Activated CD4-positive, alpha-beta T cell treated with anti-CD3 and anti-CD28 coated beads for 24 hours (primary cell): ENCODE data around the gene MB.
A peak's percentile ranks its signal among the peaks of the same experiment; 100 is the strongest.
"Not testable (repeated sequence)": the region's sequence is repeated elsewhere in the genome, so short reads cannot be mapped to it uniquely, and the experiment has no call there.

Source experiments
- DNase-seq, 2 donors: peaks; one replicate each; pipeline ENCODE4 v3.0.0-alpha.2; 2020; ENCODE audit warnings: low read depth in 2 of 2

Gene MB

DNA sequence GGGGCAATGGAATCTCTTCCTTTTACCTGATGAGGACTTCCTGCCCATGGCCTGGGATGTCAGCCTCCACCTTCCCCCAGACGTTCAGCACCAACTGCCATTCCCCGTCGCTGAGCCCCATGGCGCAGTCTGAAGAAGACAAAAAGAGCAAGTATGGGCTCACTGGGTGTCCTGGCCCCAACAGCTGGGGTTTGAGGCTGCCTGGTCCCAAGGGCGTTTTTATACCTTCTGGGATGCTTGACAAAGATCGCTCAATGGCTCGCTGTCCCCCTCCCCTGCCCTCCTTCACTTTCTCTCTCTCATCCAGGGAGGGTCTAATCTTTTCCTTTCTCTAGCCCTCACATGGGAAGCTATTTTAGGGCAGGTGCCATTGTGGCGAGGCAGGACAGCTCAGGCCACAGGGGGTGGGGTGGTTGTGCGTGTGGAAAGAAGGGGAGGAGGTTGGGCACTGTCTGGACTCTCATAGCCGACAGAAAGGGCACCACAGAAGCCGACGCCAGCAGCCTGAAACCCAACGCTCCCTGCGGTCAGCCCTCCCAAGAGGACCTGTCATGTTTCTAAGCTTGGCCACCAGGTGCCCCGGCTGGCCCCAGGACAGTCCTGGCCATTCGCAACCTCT lies at the start of gene MB:
MB (minus strand) TSS at position 193 of the 619 bp plus-strand sequence; CDS start at position 121, 72 bp downstream.
- no peak for DNase-seq

GRCh38 chr22:35666699-35667098 lies 49.6 kb upstream of the MB start:
- not testable (repeated sequence) for DNase-seq

GRCh38 chr22:35664955-35665587 lies 47.9 kb upstream of the MB start:
- no peak for DNase-seq

- no peak for DNase-seq
Measured at GRCh38 chr22:35663371-35663770, 46.2 kb upstream of the MB start.

DNA sequence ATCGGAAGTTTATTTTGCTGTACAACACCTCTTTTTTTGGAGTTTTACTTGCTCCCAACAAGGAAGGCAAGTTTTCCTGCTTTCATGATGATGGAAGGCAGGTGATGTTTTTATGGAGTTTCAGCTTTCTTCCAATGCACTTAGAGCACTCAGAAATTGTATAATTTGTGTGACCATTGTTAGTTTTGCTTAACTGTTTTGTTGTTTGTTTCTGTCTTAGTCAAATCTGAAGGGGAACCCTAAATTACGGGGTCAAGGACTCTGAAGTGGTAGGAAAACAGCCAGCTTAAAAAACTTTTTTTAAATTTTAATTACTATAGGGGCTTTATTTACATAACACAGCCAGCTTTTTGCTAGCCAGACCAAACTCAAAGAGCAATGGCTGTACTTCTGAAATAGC lies 45.8 kb upstream of the MB start:
- no peak for DNase-seq

DNA sequence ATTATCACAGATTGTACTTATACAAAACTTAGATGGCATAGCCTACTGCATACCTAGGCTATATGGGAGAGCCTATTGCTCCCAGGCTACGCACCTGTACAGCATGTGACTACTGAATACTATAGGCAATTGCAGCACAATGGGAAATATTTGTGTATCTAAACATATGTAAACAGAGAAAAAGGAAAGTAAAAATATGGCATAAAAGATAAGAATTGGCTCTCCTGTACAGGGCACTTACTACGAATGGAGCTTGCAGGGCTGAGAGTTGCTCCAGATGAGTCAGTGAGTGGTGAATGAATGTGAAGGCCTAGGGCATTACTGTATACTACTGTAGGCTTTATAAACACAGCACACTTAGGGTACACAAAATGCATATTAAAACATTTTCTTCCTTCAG lies 44.3 kb upstream of the MB start:
- DNase-seq = no peak

DNA sequence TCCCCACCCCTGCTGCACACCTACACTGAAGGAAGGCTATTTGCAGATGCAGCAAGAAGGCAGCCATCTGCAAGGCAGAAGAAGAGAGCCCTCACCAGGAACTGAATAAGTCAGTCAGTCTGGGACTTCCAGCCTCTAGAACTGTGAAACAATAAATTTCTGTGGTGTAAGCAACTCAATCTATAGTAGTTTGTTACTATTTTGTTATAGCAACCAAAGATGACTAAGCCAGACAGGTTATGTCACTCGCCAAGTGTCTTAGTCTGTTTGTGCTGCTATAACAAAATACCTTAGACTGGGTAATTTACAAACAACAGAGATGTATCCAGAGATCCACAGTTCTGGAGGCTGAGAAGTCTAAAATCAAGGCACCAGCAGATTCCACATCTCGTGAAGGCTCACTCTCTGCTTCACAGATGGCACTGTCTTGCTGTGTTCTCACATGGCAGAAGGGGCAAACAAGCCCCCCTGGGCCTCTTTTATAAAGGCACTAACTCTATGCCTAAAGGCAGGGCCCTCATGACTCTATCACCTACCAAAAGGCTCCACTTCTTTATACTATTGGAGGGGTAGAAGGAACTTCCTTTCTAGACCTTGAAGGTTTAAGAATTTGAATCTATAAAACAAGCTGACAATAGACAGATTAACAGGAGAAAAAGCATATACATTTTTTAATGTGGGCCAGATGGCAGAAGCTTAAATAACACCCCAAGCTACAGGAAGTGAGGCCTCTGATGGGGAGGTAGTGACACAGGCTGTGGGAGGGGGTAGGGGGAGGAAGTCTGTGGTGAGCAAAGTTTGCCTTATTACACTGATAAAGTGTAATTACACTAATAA lies 43.4 kb upstream of the MB start:
- DNase-seq = peak in 1 of 2 donors; percentile 13

DNA sequence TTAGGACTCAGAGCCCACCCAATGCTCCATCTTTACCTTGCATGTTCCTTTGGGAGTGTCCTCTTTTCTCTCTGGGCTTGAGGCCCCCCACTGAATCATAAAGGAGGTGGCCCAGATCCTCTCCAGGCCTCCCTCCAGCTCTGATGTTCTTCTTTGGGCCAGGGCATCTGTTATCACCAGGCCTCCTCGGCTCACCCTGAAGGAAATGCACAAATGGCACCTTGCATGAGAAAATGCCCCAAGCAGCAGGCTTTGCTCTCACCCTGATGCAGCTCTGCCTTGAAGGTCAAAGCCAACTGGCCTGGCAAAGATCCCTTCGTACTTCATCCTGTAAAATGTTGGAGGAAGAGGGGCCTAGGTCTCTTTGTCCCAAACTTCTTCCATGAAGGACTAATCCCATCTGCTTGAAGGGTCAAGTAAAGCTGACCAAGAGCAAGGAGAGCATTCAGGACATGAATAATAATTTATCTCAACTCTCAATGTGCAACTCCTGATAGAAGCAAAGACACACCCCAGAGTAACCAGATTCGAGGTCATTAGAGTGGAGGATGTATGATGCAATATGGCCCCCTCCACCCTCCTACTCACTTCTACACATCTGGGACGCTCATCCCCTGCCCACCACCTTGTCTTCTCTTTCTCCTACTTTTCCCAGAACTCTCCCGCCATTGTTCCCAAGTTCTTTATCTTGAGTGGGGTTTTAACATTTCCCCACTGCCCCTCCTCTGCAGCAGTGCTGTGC lies 40.6 kb upstream of the MB start:
- DNase-seq = no peak

DNA sequence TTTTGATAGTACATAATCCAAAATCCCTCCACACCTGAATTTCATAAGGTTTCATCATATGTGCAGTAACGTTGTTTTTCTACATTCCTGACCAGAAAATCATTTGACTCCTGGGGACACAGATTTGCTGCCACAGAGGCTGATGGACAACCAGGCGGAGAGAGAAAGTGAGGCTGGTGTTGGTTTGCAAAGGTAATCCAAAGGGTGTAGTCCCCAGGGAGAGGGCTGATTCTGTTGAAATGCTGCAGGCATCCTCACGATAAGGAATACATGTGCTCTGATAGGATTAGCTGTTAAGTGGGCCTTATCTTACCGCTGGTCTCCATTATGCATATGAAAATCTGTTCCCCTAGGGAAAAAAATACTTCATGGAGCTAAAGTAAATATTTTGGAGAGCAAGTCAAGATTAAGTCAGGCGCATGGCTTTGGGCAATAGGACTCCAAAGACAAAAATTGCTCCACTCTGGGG lies 39.2 kb upstream of the MB start:
- no peak for DNase-seq

DNA sequence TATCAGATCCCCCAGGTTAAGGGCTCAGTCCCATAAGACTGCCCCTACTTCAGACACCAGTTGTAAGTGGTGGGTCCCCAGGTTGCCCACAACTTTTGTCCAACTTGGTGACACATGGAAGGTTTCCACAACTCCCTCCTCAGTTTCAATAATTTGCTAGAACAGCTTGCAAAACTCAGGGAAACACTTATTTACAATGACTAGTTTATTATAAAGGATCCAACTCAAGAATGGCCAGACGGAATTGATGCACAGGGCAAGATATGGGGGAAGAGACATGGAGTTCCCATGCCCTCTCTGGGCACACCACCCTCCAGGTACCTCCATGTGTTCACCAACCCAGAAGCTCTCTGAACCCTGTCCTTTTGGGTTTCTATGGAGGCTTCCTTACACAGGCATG lies 36.7 kb upstream of the MB start:
- DNase-seq = no peak

DNA sequence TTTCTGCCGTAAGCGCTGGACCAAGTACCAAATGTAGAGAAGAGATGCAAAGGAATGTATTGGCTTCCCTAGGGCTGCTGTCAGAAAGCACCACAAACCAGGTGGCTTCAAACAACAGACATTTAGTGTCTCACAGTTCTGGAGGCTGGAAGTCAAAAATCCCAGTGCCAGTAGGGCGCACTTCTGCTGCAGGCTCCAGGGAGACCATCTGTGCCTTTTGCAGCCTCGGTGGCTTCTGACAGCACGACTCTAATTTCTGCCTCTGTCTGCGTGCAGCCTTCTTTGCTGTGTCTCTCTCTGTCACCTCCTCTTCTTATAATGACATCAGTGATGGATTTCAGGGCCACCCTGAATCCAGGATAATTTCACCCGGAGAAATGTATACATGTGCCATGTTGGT lies 34.0 kb upstream of the MB start:
- DNase-seq = no peak

GRCh38 chr22:35649636-35650250 lies 32.6 kb upstream of the MB start:
- no peak for DNase-seq

- DNase-seq = no peak
Measured at GRCh38 chr22:35649026-35649553, 32.0 kb upstream of the MB start.

- peak; percentile 40 to 52 for DNase-seq
Measured at GRCh38 chr22:35648066-35649025, 31.2 kb upstream of the MB start, which contains the start of gene APOL6. TSS of gene APOL6 (plus strand) at chr22:35648446. CDS start at chr22:35656426, 7,980 bp downstream.

GRCh38 chr22:35645646-35646045 lies 28.5 kb upstream of the MB start:
- no peak for DNase-seq

- DNase-seq = no peak
Measured at GRCh38 chr22:35643991-35644390, 26.9 kb upstream of the MB start.

DNA sequence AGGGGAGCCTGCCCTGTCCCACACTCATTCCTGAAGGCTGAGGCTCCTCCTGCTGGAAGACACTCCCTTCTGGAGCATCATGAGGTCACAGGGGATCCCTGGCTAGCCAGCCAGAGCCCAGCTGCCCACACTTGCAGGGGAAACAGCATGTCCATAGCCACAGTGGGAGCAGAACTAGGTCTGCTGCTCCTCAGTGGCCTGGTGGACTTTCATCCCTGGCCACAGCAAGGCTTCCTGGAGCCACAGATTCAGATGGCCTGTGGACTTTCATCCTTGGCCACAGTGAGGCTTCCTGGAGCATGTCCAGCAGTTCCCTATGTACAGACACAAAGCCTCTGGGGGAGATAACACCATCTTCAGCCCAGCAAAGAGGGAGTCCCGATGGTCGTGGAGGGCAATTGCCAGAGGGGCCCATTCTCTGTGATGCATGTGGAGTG lies 25.2 kb upstream of the MB start:
- no peak for DNase-seq

- no peak for DNase-seq
Measured at GRCh38 chr22:35641494-35642120, 24.5 kb upstream of the MB start.

- no peak for DNase-seq
Measured at GRCh38 chr22:35638410-35638809, 21.3 kb upstream of the MB start.

DNA sequence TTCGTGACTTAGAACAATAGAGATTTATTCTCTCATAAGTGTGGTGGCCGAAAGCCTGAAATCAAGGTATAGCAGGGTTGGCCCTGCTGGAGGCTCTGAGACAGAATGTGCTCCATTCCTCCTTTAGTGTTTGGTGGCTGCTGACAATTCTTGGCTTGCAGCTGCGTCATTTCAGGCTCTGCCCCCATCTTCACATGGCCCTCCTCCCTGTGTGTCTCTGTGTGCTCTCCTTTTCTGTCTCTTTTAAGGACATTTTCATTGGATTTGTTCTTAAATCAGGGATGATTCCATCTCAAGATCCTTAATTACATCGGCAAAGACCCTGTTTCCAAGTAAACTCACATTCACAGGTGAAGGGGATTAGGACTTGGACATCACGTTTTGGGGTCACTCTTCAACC lies 20.9 kb upstream of the MB start:
- no peak for DNase-seq
